HG03135 (cell line): Measurements from ENCODE around the gene OR14C36.
"Not testable (repeated sequence)": the region's sequence is repeated elsewhere in the genome, so short reads cannot be mapped to it uniquely, and the experiment has no call there.

ENCODE experiments used
- ATAC-seq: cut with Tn5 transposase; IDR thresholded peaks from one replicate; pipeline ENCODE4 v1.9.1; 2021; ENCODE audit warnings: mild to moderate bottlenecking, moderate library complexity; ENCODE audit not compliant: unreplicated experiment

Gene OR14C36

GRCh38 chr1:248348475-248348874, at the start of gene OR14C36:
OR14C36 (plus strand) TSS chr1:248348775; CDS start chr1:248348775, 0 bp downstream.
- ATAC-seq: no peak

- no peak for ATAC-seq
Observed at GRCh38 chr1:248303324-248303723, 45.3 kb upstream of the OR14C36 start, which contains the start of gene OR2T12. OR2T12 (minus strand) TSS chr1:248303424; CDS start chr1:248295578, 7,846 bp downstream.

- not testable (repeated sequence) for ATAC-seq
Observed at GRCh38 chr1:248305672-248306071, 42.9 kb upstream of the OR14C36 start.

- ATAC-seq: no peak
Observed at GRCh38 chr1:248306103-248306502, 42.5 kb upstream of the OR14C36 start.

- ATAC-seq: not testable (repeated sequence)
Observed at GRCh38 chr1:248306740-248307139, 41.8 kb upstream of the OR14C36 start.

- no peak for ATAC-seq
Observed at GRCh38 chr1:248316796-248317195, 31.8 kb upstream of the OR14C36 start.

GRCh38 chr1:248324468-248324867, 24.1 kb upstream of the OR14C36 start, which contains the start of gene OR2M7:
OR2M7 (minus strand) TSS chr1:248324568; CDS start chr1:248324568, 0 bp downstream.
- ATAC-seq: no peak

GRCh38 chr1:248343451-248343850, 5.1 kb upstream of the OR14C36 start:
- ATAC-seq: no peak

GRCh38 chr1:248359415-248359814, 10.8 kb downstream of the OR14C36 start:
- ATAC-seq: no peak

- no peak for ATAC-seq
Observed at GRCh38 chr1:248361121-248361715, 12.6 kb downstream of the OR14C36 start, which contains the start of gene OR2T4. OR2T4 (plus strand) TSS chr1:248361665; CDS start chr1:248361665, 0 bp downstream.

- no peak for ATAC-seq
Observed at GRCh38 chr1:248366609-248367008, 18.0 kb downstream of the OR14C36 start.

GRCh38 chr1:248372394-248372793, 23.8 kb downstream of the OR14C36 start:
- ATAC-seq: no peak

- no peak for ATAC-seq
Observed at GRCh38 chr1:248373761-248374160, 25.2 kb downstream of the OR14C36 start.

GRCh38 chr1:248375446-248375845, 26.9 kb downstream of the OR14C36 start, which contains the start of gene OR2T6:
OR2T6 (plus strand) TSS chr1:248375746; CDS start chr1:248387609, 11,863 bp downstream.
- ATAC-seq: no peak

- ATAC-seq: no peak
Observed at GRCh38 chr1:248376916-248377315, 28.3 kb downstream of the OR14C36 start.

- no peak for ATAC-seq
Observed at GRCh38 chr1:248380854-248381253, 32.3 kb downstream of the OR14C36 start.

GRCh38 chr1:248388426-248388825, 39.9 kb downstream of the OR14C36 start:
- no peak for ATAC-seq

GRCh38 chr1:248393050-248393449, 44.5 kb downstream of the OR14C36 start:
- no peak for ATAC-seq
